MM.1S (cell line): Measurements from ENCODE around the gene LSAMP.

Experiments
- DNase-seq: peaks from one replicate; pipeline ENCODE4 v3.0.0-alpha.2; 2015
- H2AFZ ChIP-seq: fragments of 300-600 bp; sonication (generic); 2 replicates; pipeline ENCODE4 v1.6.0; 2016; ENCODE audit warnings: antibody characterized with exemption, low read length
- H3F3A ChIP-seq: fragments of 300-600 bp; sonication (generic); 2 replicates; pipeline ENCODE4 v1.6.1; 2016; ENCODE audit warnings: mild to moderate bottlenecking, antibody characterized with exemption, low read length, moderate library complexity, mixed read lengths; ENCODE audit not compliant: insufficient read depth
- H3K27ac ChIP-seq: fragments of 300-600 bp; sonication (generic); 2 replicates; pipeline ENCODE4 v1.5.1; 2016; ENCODE audit warnings: mild to moderate bottlenecking, low read length
- H3K27me3 ChIP-seq: fragments of 300-600 bp; sonication (generic); replicated peaks from 2 replicates; pipeline ENCODE4 v1.6.0; 2016; ENCODE audit warnings: low read length; ENCODE audit not compliant: insufficient read depth
- H3K36me3 ChIP-seq: fragments of 300-600 bp; sonication (generic); replicated peaks from 2 replicates; pipeline ENCODE4 v1.6.1; 2016; ENCODE audit warnings: mild to moderate bottlenecking, low read length, mixed read lengths; ENCODE audit not compliant: insufficient read depth
- H3K4me1 ChIP-seq: fragments of 300-600 bp; sonication (generic); 2 replicates; pipeline ENCODE4 v1.6.1; 2016; ENCODE audit warnings: low read length, mixed read lengths
- H3K4me2 ChIP-seq: fragments of 300-600 bp; sonication (generic); 2 replicates; pipeline ENCODE4 v1.6.0; 2016; ENCODE audit warnings: low read depth, low read length
- H3K4me3 ChIP-seq: fragments of 300-600 bp; sonication (generic); 2 replicates; pipeline ENCODE4 v1.5.1; 2016; ENCODE audit warnings: low read length, mixed read lengths
- H3K79me2 ChIP-seq: fragments of 300-600 bp; sonication (generic); 2 replicates; pipeline ENCODE4 v1.6.1; 2016; ENCODE audit warnings: mixed run types, low read length, mixed read lengths
- H3K9ac ChIP-seq: fragments of 300-600 bp; sonication (generic); 2 replicates; pipeline ENCODE4 v1.6.1; 2016; ENCODE audit warnings: low read length, mixed read lengths
- H3K9me2 ChIP-seq: fragments of 300-600 bp; sonication (generic); replicated peaks from 2 replicates; pipeline ENCODE4 v1.6.1; 2016; ENCODE audit warnings: mild to moderate bottlenecking, low read length, mixed read lengths; ENCODE audit not compliant: insufficient read depth
- H3K9me3 ChIP-seq: fragments of 300-600 bp; sonication (generic); replicated peaks from 2 replicates; pipeline ENCODE4 v1.6.1; 2016; ENCODE audit warnings: mild to moderate bottlenecking, low read length, mixed read lengths; ENCODE audit not compliant: insufficient read depth
- H4K20me1 ChIP-seq: fragments of 300-600 bp; sonication (generic); 2 replicates; pipeline ENCODE4 v1.6.1; 2016; ENCODE audit warnings: mild to moderate bottlenecking, low read length, moderate library complexity, mixed read lengths; ENCODE audit not compliant: insufficient read depth
- EZH2 ChIP-seq: fragments of 300-600 bp; sonication (generic); optimal IDR thresholded peaks from 2 replicates; pipeline ENCODE3; 2017; ENCODE audit warnings: low read depth, mild to moderate bottlenecking, antibody characterized with exemption, low read length, mixed read lengths
- EZH2phosphoT487 ChIP-seq: fragments of 300-600 bp; sonication (generic); IDR thresholded peaks from 2 replicates; pipeline ENCODE4 v1.6.1; 2018; ENCODE audit warnings: antibody characterized with exemption, low read length
- TF ChIP-seq, protein P1 (sequence below): fragments of 300-600 bp; sonication (generic); IDR thresholded peaks from 2 replicates; pipeline ENCODE4 v1.5.1; 2016; ENCODE audit warnings: antibody characterized with exemption, low read length, mixed read lengths

Gene LSAMP

DNA sequence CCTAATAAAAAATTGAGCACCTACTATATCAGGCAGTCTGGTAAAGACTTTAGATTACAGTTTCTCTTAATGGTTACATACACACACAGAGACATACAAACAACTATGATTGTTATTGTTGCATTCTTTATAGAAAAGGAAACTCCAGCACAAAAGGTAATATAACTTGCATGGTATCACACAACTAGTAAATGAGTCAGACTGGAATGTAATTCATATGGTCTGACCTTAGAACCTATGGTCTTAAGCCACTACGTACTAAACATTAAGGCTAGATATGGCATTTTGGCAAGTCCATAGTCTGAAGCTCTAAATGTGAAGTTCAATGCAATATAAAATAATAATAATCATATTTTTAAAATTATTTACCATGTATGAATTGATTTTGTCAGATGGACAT, 380.6 kb downstream of the LSAMP start:
- no peaks in the 10 kb centered on the region for H3F3A ChIP-seq
- no peak overlapping the region for H3K27ac ChIP-seq
- H2AFZ ChIP-seq = no peak overlapping the region
- no peaks in the 10 kb centered on the region for H3K9me3 ChIP-seq
- H4K20me1 ChIP-seq = no peaks in the 10 kb centered on the region
- no peak overlapping the region for H3K4me3 ChIP-seq
- no peaks in the 10 kb centered on the region for H3K4me1 ChIP-seq
- no peak overlapping the region for H3K9ac ChIP-seq
- TF ChIP-seq, protein P1, sequence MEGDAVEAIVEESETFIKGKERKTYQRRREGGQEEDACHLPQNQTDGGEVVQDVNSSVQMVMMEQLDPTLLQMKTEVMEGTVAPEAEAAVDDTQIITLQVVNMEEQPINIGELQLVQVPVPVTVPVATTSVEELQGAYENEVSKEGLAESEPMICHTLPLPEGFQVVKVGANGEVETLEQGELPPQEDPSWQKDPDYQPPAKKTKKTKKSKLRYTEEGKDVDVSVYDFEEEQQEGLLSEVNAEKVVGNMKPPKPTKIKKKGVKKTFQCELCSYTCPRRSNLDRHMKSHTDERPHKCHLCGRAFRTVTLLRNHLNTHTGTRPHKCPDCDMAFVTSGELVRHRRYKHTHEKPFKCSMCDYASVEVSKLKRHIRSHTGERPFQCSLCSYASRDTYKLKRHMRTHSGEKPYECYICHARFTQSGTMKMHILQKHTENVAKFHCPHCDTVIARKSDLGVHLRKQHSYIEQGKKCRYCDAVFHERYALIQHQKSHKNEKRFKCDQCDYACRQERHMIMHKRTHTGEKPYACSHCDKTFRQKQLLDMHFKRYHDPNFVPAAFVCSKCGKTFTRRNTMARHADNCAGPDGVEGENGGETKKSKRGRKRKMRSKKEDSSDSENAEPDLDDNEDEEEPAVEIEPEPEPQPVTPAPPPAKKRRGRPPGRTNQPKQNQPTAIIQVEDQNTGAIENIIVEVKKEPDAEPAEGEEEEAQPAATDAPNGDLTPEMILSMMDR = no peak
- no peak for TF ChIP-seq EZH2
- no peak for TF ChIP-seq EZH2phosphoT487
- H3K27me3 ChIP-seq = no peaks in the 10 kb centered on the region
- no peaks in the 10 kb centered on the region for H3K36me3 ChIP-seq
- H3K79me2 ChIP-seq = no peaks in the 10 kb centered on the region
- no peaks in the 10 kb centered on the region for H3K9me2 ChIP-seq
- no peak for DNase-seq
- H3K4me2 ChIP-seq = no peak overlapping the region

DNA sequence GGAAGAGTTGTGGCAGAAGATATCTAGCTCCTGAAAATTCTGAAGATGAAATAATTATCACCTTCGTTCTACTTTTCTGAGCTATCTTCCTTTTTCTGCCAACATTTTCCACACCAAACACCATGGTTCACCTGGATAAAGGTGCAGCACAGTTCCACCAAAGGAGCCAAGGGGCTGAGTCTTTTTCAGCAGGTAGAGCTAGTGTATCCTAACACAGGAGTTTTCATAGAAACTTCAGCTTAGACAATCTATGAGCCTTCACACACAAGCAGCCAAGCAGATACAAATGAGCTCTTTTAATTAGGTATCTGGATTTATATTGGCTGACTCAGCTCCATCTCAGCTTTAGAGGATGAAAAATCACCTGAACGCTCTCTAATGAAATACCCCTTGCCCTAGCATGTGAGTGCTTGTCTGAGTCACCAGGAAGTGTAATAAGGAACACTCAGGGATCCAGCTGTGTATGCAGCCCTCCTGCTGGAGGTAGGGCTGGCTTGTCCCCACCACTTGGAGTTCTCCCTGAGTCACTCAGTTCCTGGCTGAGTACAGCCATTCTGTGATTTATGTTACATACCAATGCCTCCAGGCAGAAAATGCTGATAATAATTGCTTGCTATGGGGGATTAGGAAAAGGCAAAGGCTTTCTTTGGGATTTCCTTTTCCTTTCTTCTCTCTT, 385.7 kb downstream of the LSAMP start:
- Histone ChIP-seq H3K27ac (no peak overlapping the region), H3K9me2 (no peaks in the 10 kb centered on the region), H3K36me3 (no peaks in the 10 kb centered on the region), H3K79me2 (no peaks in the 10 kb centered on the region), H3F3A (no peaks in the 10 kb centered on the region), H3K4me3 (no peak overlapping the region), H3K4me1 (peaks cover 12% of the 10 kb centered on the region; the same call in 1 of the 2 replicates), H2AFZ (no peak overlapping the region), H3K4me2 (no peak overlapping the region), H3K9me3 (no peaks in the 10 kb centered on the region), H3K9ac (no peak overlapping the region), H4K20me1 (no peaks in the 10 kb centered on the region), H3K27me3 (no peaks in the 10 kb centered on the region)
- DNase-seq = no peak
- no peak for TF ChIP-seq EZH2
- TF ChIP-seq, protein P1 = no peak
- TF ChIP-seq EZH2phosphoT487 = no peak

DNA sequence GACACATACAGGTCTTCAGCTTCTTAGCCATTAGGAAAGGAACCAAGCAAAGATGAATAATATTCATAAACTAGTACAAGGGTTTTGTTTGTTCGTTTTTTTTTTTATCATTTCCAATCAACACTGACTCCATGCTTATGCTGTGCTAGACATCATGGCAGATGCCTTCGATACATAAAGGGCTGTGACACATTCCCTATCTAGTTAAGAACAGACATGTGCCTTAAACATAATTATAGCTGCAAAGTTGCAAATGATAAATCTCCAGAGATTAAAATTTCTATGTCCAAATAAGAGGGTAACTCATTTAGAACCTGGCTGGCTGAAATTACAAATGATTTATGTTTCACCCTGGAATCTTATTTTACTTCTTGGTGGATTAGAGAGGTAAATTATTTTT, 386.4 kb downstream of the LSAMP start:
- no peak for DNase-seq
- no peaks in the 10 kb centered on the region for H4K20me1 ChIP-seq
- H3K9me2 ChIP-seq = no peaks in the 10 kb centered on the region
- TF ChIP-seq EZH2 (no peak), EZH2phosphoT487 (no peak)
- TF ChIP-seq, protein P1 = no peak
- H3K4me1 ChIP-seq = peaks cover 12% of the 10 kb centered on the region; the same call in 1 of the 2 replicates
- H3K36me3 ChIP-seq = no peaks in the 10 kb centered on the region
- no peak overlapping the region for H3K4me3 ChIP-seq
- H3K4me2 ChIP-seq = no peak overlapping the region
- no peaks in the 10 kb centered on the region for H3F3A ChIP-seq
- H3K27ac ChIP-seq = no peak overlapping the region
- no peaks in the 10 kb centered on the region for H3K9me3 ChIP-seq
- H3K9ac ChIP-seq = no peak overlapping the region
- H3K79me2 ChIP-seq = no peaks in the 10 kb centered on the region
- H3K27me3 ChIP-seq = no peaks in the 10 kb centered on the region
- H2AFZ ChIP-seq = no peak overlapping the region
